Measurements from ENCODE around the gene RNF183. TPM values are rescaled to one million over a fixed set of nuclear protein-coding genes. Genes with fewer than 3 reads are reported as not detected.

Gene RNF183
- total RNA-seq, 3 donors from 2014 or later, result 0.35 to 1.4 (median 1.1) TPM

GRCh38 chr9:113281356-113281755 is 21.8 kb downstream of the RNF183 start:
- intact Hi-C loops (cut with DNase I, micrococcal nuclease), result no loop called here
- Histone ChIP-seq H3K4me3 (no peak overlapping the region), H3K4me1 (ENCODE audit: low read depth) (peaks cover 5% of the 10 kb centered on the region), H3K9me3 (no peaks in the 10 kb centered on the region), H3K36me3 (ENCODE audit: low read depth) (no peaks in the 10 kb centered on the region)
- no peak for ATAC-seq
- DNase-seq, result no peak
- TF ChIP-seq, protein P1, sequence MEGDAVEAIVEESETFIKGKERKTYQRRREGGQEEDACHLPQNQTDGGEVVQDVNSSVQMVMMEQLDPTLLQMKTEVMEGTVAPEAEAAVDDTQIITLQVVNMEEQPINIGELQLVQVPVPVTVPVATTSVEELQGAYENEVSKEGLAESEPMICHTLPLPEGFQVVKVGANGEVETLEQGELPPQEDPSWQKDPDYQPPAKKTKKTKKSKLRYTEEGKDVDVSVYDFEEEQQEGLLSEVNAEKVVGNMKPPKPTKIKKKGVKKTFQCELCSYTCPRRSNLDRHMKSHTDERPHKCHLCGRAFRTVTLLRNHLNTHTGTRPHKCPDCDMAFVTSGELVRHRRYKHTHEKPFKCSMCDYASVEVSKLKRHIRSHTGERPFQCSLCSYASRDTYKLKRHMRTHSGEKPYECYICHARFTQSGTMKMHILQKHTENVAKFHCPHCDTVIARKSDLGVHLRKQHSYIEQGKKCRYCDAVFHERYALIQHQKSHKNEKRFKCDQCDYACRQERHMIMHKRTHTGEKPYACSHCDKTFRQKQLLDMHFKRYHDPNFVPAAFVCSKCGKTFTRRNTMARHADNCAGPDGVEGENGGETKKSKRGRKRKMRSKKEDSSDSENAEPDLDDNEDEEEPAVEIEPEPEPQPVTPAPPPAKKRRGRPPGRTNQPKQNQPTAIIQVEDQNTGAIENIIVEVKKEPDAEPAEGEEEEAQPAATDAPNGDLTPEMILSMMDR (IDR thresholded peaks at IDR 0.05), result no peak

DNA sequence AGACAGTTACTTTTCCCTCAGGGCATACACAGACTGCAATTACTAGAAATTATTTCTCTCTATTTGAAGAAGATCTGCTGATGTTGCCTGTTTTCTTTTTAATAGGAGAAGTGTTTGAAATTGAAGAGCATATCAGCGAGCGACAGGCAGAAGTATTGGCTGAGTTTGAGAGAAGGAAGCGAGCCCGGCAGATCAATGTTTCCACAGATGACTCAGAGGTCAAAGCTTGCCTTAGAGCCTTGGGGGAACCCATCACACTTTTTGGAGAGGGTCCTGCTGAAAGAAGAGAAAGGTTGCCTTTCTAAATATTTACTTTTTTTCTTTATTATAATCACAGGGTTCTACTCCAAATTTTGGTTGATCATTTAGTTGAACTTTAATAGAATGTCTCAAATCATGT is 24.3 kb downstream of the RNF183 start:
- intact Hi-C loops (cut with DNase I, micrococcal nuclease), result loop anchor here in 1 of 2 donors (5.0 to 10.0 kb wide), 2 partner anchors 57 to 136 kb away; partner anchors contain the start of genes C9orf43, FKBP15, POLE3 and SLC31A1
- ATAC-seq (no peak), DNase-seq (no peak)
- Histone ChIP-seq H3K36me3 (ENCODE audit: low read depth) (peaks cover 3% of the 10 kb centered on the region), H3K4me3 (no peak overlapping the region), H3K9me3 (no peaks in the 10 kb centered on the region), H3K4me1 (ENCODE audit: low read depth) (peaks cover 15% of the 10 kb centered on the region)
- TF ChIP-seq, protein P1 (IDR thresholded peaks at IDR 0.05), result no peak

DNA sequence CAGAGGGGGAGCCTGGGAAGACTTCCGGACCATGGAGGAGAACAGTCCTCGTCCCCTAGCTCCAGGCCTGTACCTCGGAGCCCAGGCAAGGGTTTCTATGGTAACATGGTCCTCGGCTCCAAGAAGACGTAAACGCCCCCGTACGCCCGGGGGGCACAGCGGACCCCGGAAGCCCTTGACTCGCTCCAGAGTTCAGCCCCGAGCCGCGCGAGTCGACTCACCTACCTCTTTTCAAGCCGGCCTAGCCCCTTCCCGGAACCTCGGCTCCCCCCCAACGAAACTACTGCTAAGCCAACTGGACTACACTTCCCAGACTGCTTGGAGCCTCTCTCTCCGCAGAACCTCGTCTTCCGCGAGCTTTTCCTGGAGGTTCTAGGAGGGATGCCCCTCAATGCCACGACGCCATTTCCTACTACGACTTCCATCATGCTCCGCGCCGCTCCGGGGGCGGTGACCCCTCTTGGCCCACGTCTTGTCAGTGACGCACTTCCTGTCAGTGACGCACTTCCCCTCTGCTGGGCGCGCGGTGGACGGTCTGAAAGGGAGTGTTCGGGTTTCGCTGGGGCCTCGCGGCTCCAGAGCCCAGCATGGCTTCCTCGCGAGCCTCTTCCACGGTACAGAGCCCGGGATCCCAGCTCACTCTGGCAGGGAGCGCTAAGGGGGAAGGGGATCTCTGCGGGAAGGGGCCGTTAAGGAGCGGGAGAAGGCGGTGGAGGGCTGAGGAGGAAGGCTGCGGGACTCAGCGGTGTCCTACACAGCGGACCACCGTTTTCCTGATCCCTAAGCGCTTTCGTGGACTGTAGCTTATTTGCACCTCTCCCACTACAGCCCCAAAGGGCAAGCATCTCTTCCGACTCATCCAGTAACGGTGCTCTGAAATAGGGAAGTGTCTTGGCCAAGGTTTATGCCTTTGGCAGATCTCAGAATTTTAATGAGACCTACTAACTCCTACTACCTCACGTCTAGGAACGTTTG is 27.7 kb downstream of the RNF183 start, which contains the start of the genes CDC26 and PRPF4:
Gene CDC26, minus strand, starts transcription at position 416 of the 975 bp plus-strand sequence. CDS start 3,065 bp downstream, outside the sequence.
Gene PRPF4, plus strand, starts transcription at position 502 of the 975 bp plus-strand sequence. Its CDS starts 86 bp downstream, at position 588.
- intact Hi-C loops (cut with DNase I, micrococcal nuclease), result loop anchor here in 1 of 2 donors (5.0 to 10.0 kb wide), 2 partner anchors 53 to 139 kb away; partner anchors contain the start of genes C9orf43, FKBP15, POLE3 and SLC31A1
- Histone ChIP-seq H3K4me1 (ENCODE audit: low read depth) (peaks cover 15% of the 10 kb centered on the region), H3K9me3 (no peaks in the 10 kb centered on the region), H3K36me3 (ENCODE audit: low read depth) (peaks cover 3% of the 10 kb centered on the region), H3K4me3 (peak within 1 kb of the TSS; percentile 67)
- peak; percentile 98 for ATAC-seq
- DNase-seq, result peak; percentile 97 to 98 (median 98)
- TF ChIP-seq, protein P1 (IDR thresholded peaks at IDR 0.05), result no peak

DNA sequence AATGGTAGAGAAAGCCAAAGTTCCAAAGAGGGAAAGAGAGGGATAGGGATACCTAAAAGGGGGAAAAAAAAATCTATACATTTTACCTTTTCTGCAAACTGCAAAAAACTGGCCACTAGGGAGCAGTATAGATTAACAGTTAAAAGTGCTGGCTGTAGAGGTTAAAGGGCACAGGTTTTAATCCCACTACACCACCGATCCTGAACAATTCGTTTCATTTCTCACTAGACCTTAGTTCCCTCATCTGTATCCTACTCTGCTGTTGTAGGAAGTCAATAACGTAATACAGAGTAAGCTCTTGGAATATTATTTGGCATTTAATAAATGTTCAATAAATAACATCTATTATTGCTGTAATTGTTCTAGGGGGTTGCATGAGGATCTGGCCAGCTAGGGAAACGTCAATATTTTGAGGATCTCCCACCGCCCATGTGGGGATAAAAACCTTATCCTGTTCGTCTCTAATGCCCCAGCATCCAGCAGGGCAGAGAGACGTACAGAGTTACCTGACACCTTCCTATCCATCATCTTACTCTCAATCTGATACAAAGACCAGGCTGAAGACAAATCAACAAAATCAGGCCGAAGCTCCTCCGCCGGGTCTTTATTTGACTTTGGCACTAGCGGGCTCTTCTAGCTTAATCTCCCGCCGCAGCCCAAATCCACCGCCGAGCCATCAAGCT is 28.6 kb downstream of the RNF183 start:
- intact Hi-C loops (cut with DNase I, micrococcal nuclease), result loop anchor here in 1 of 2 donors (5.0 to 10.0 kb wide), 2 partner anchors 52 to 140 kb away; partner anchors contain the start of genes C9orf43, FKBP15, POLE3 and SLC31A1
- TF ChIP-seq, protein P1 (IDR thresholded peaks at IDR 0.05), result peak; percentile 37
- peak in 1 of 3 donors; percentile 77 for DNase-seq
- H3K4me1 ChIP-seq (ENCODE audit: low read depth), result peaks cover 22% of the 10 kb centered on the region
- H3K9me3 ChIP-seq, result no peaks in the 10 kb centered on the region
- peak overlapping the region; percentile 67 for H3K4me3 ChIP-seq
- peaks cover 5% of the 10 kb centered on the region for H3K36me3 ChIP-seq (ENCODE audit: low read depth)
- ATAC-seq, result peak; percentile 59

GRCh38 chr9:113269871-113270270 is 33.3 kb downstream of the RNF183 start:
- Histone ChIP-seq H3K4me1 (ENCODE audit: low read depth) (peaks cover 27% of the 10 kb centered on the region), H3K4me3 (no peak overlapping the region), H3K36me3 (ENCODE audit: low read depth) (peaks cover 3% of the 10 kb centered on the region), H3K9me3 (no peaks in the 10 kb centered on the region)
- TF ChIP-seq, protein P1 (IDR thresholded peaks at IDR 0.05), result no peak
- no peak for DNase-seq
- intact Hi-C loops (cut with DNase I, micrococcal nuclease), result loop anchor here in 1 of 2 donors (10.0 kb wide), 1 partner anchor 145 kb away; the partner anchor contains the start of genes C9orf43 and POLE3
- peak; percentile 9 for ATAC-seq

Data from mucosa of descending colon (tissue), 3 donors.